HG03064 (cell line): ENCODE data around the gene C1QL4.
"Not testable (repeated sequence)": the region's sequence is repeated elsewhere in the genome, so short reads cannot be mapped to it uniquely, and the experiment has no call there.

Experiments
- ATAC-seq: cut with Tn5 transposase; IDR thresholded peaks from one replicate; pipeline ENCODE4 v1.9.1; 2021; ENCODE audit warnings: low read depth; ENCODE audit not compliant: unreplicated experiment

The C1QL4 gene

GRCh38 chr12:49283541-49284429 is 53.2 kb downstream of the C1QL4 start:
- ATAC-seq, result no peak

GRCh38 chr12:49282740-49283375 is 54.1 kb downstream of the C1QL4 start:
- ATAC-seq, result not testable (repeated sequence)
